K562 (cell line): ENCODE measurements around the gene ABCA4. TPM values are rescaled to one million over a fixed set of nuclear protein-coding genes. Genes with fewer than 3 reads are reported as not detected.

ENCODE experiments used
- CHD7 ChIP-seq: fragments of 200-600 bp; sonication (generic); IDR thresholded peaks from one replicate; pipeline ENCODE4 v1.6.1; 2012; ENCODE audit warnings: mild to moderate bottlenecking, low read depth, low read length, inconsistent platforms
- SMARCA5 ChIP-seq: fragments of 450-650 bp; IDR thresholded peaks from 2 replicates; pipeline ENCODE4 v1.6.1; 2016
- polyA plus RNA-seq, 8 experiments: library from polyadenylated mRNA; depleted of rRNA in 4 of 8; stranded (reverse) in 5 of 8; unstranded in 3 of 8; fragments of >200 nt; fragmentation: Nextera tagmentation in 2 of 8; fragmentation: Illumina TruSeq in 1 of 8; extraction: Ambion mirVana in 2 of 8; extraction: Trizol in 1 of 8; gene quantifications; 2 replicates each; pipeline versions ENCODE4 v1.2.1 to v1.2.3, GENCODE V29; 2011 to 2014; ENCODE audit warnings: inconsistent platforms in 1 of 8, missing spikeins in 1 of 8
- total RNA-seq, 7 experiments: library from RNA; depleted of rRNA in 6 of 7; stranded (reverse); fragments of >200 nt in 6 of 7; fragmentation: Illumina TruSeq in 2 of 7; extraction: Trizol in 2 of 7; gene quantifications; 2 replicates each; pipeline versions ENCODE4 v1.2.1 to v1.2.3, GENCODE V29; 2011 to 2021; ENCODE audit warnings: low replicate concordance in 1 of 7

Gene ABCA4
- total and polyA plus RNA-seq, 9 of the 15 experiments (the other 6 are each of a cell fraction or from before 2014, with no cell fraction given) = 0.01 to 0.04 TPM; not detected in 7

DNA sequence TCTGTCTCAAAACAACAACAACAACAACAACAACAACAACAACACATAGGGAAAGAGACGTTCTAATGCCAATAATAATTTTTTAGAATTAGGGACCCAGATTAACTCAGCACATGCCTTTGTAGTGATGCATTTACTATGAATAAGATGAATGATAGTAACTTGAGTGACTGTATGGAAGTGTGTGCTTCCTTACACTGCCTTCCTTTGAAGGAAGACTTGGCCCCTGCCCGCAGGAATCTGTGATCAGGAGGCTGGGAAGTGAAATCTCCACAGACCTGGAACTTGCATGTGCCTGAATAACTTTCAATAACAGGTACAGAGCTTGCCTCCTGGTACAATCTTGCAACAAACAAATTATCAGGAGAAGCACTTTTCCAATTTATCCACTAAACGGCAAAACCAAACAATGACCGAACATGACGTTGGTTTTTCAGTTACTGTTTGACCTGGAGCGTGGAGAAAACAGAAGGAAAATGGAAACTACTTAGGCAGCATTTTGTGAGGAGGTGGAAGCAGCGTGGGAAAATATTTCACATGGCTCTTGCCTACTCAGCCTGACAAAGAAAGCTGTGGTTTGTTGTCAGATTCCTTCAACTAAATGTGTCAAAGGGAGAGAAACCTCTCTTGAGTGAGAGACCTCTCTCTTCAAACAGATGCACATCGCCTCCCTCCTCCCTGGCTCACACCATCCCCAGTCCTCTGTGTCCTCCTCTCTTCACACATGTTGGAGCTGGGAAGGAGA, 10.1 kb upstream of the ABCA4 start (continued):
- TF ChIP-seq CHD7 (no peak), SMARCA5 (no peak)
